GM12878 (cell line): ENCODE measurements around the gene LFNG. TPM values are rescaled to one million over a fixed set of nuclear protein-coding genes. Genes with fewer than 3 reads are reported as not detected.

Source experiments
- ATAC-seq: fragments of 200-7000 bp; cut with Tn5 transposase; 3 replicates; pipeline ENCODE4 v1.9.1; 2020; ENCODE audit warnings: mild to moderate bottlenecking, moderate library complexity
- BruUV-seq: library from RNA; stranded (reverse); fragments of 400-500 nt; replicated peaks from 2 replicates; lab custom pipeline; 2021; lab: Mats Ljungman, UMichigan
- CTCF ChIA-PET: fragments of 300-600 bp; sonication (Branson Sonifier 250); formaldehyde crosslinking; extraction: SDS; loops from one replicate; lab custom pipeline; 2021; ENCODE audit warnings: inconsistent platforms; lab: Yijun Ruan, JAX
- POLR2A ChIA-PET: fragments of 350-600 bp; formaldehyde crosslinking; extraction: SDS; loops from one replicate; lab custom pipeline; 2021; ENCODE audit warnings: inconsistent platforms; lab: Charles Lee
- RAD21 ChIA-PET: fragments of 300-600 bp; sonication (Branson Sonifier 250); formaldehyde crosslinking; loops from one replicate; lab custom pipeline; 2023; ENCODE audit warnings: antibody characterized with exemption; ENCODE audit not compliant: unreplicated experiment; lab: Charles Lee
- SMC1A ChIA-PET: fragments of 300-600 bp; sonication (Branson Sonifier 250); formaldehyde crosslinking; loops from one replicate; lab custom pipeline; 2023; ENCODE audit not compliant: unreplicated experiment, uncharacterized antibody; lab: Charles Lee
- DNase-seq: peaks from one replicate; pipeline ENCODE4 v3.0.0-alpha.2; 2011; ENCODE audit warnings: low read depth, low spot score
- FAIRE-seq: peaks from 3 replicates; lab custom pipeline; 2011; peaks lifted over from hg19 to GRCh38; lab: Jason Lieb, UNC
- H2AFZ ChIP-seq: 2 replicates; pipeline ENCODE4 v1.6.0; 2011; ENCODE audit warnings: low read depth, low read length, control low read depth; ENCODE audit not compliant: control insufficient read depth
- H3K27ac ChIP-seq: 2 replicates; pipeline ENCODE4 v1.5.1; 2011; ENCODE audit warnings: control low read depth; ENCODE audit not compliant: control insufficient read depth, insufficient read depth
- H3K27me3 ChIP-seq, 2 experiments: replicated peaks in 1 of 2; 2 replicates each; pipeline versions ENCODE4 v1.6.0 to v1.6.1; 2011; ENCODE audit warnings: low read length in 1 of 2; ENCODE audit not compliant: control insufficient read depth in 2 of 2, insufficient read depth in 2 of 2
- H3K36me3 ChIP-seq, 2 experiments: 2 replicates each; pipeline ENCODE4 v1.5.1; 2011; ENCODE audit warnings: low read length in 1 of 2; ENCODE audit not compliant: control insufficient read depth in 2 of 2, insufficient read depth in 2 of 2
- H3K4me1 ChIP-seq: 2 replicates; pipeline ENCODE4 v1.6.1; 2011; ENCODE audit warnings: mild to moderate bottlenecking, low read length, moderate library complexity, mixed read lengths; ENCODE audit not compliant: control insufficient read depth, insufficient read depth
- H3K4me2 ChIP-seq: 2 replicates; pipeline ENCODE4 v1.6.0; 2011; ENCODE audit warnings: control low read depth; ENCODE audit not compliant: control insufficient read depth, insufficient read depth
- H3K4me3 ChIP-seq: fragments of 200-600 bp; sonication (generic); 2 replicates; pipeline ENCODE4 v1.5.1; 2016
- H3K79me2 ChIP-seq: 2 replicates; pipeline ENCODE4 v1.6.0; 2011; ENCODE audit warnings: low read length; ENCODE audit not compliant: control insufficient read depth, insufficient read depth
- H3K9ac ChIP-seq: 2 replicates; pipeline ENCODE4 v1.8.0; 2011; ENCODE audit warnings: low read length, control low read depth, mixed read lengths; ENCODE audit not compliant: control insufficient read depth, insufficient read depth
- H3K9me3 ChIP-seq: replicated peaks from 3 replicates; pipeline ENCODE4 v1.5.1; 2011; ENCODE audit warnings: mild to moderate bottlenecking, low read length; ENCODE audit not compliant: control insufficient read depth, insufficient read depth
- H4K20me1 ChIP-seq: 2 replicates; pipeline ENCODE4 v1.6.0; 2011; ENCODE audit not compliant: control insufficient read depth, insufficient read depth
- ASH2L ChIP-seq: fragments of 300-600, 200-600 bp; sonication (generic); IDR thresholded peaks from 2 replicates; pipeline ENCODE4 v1.6.1; 2017; ENCODE audit warnings: low read depth, mild to moderate bottlenecking, borderline replicate concordance
- CBX5 ChIP-seq: sonication (generic); IDR thresholded peaks from 2 replicates; pipeline ENCODE4 v1.6.1; 2016; ENCODE audit warnings: low read depth, moderate library complexity, mild to moderate bottlenecking, inconsistent platforms
- CEBPB ChIP-seq, 2 experiments: fragments of 150-350 bp in 1 of 2; IDR thresholded peaks; 2 replicates each; pipeline ENCODE4 v1.6.1; 2012 to 2014; ENCODE audit warnings: low read depth in 2 of 2, low read length in 2 of 2, borderline replicate concordance in 1 of 2, inconsistent platforms in 1 of 2
- CHD2 ChIP-seq: IDR thresholded peaks from 2 replicates; pipeline ENCODE4 v1.6.1; 2011; ENCODE audit warnings: low read depth, low read length, improper control_type of control experiment, borderline replicate concordance
- EP300 ChIP-seq, 2 experiments: fragments of 150-350 bp in 1 of 2; IDR thresholded peaks; 2 replicates each; pipeline ENCODE4 v1.6.1; 2011 to 2012; ENCODE audit warnings: low read depth in 2 of 2, low read length in 2 of 2, borderline replicate concordance in 1 of 2, improper control_type of control experiment in 1 of 2, inconsistent platforms in 1 of 2; ENCODE audit not compliant: control insufficient read depth in 1 of 2
- HDGF ChIP-seq: fragments of 450-650 bp; IDR thresholded peaks from 2 replicates; pipeline ENCODE4 v1.6.1; 2016; ENCODE audit warnings: antibody characterized with exemption
- JUNB ChIP-seq: IDR thresholded peaks from 2 replicates; pipeline ENCODE4 v1.6.1; 2016; ENCODE audit warnings: antibody characterized with exemption, mild to moderate bottlenecking
- MLLT1 ChIP-seq: fragments of 450-650 bp; IDR thresholded peaks from 2 replicates; pipeline ENCODE4 v1.6.1; 2016; ENCODE audit warnings: mild to moderate bottlenecking
- NFIC ChIP-seq: IDR thresholded peaks from 2 replicates; pipeline ENCODE4 v1.6.1; 2012; ENCODE audit warnings: low read depth, mild to moderate bottlenecking, inconsistent platforms, low read length, moderate library complexity
- PML ChIP-seq: IDR thresholded peaks from 2 replicates; pipeline ENCODE4 v1.6.1; 2012; ENCODE audit warnings: low read length, inconsistent platforms
- RUNX3 ChIP-seq: IDR thresholded peaks from 2 replicates; pipeline ENCODE4 v1.6.1; 2012; ENCODE audit warnings: low read length, inconsistent platforms
- SMC3 ChIP-seq: IDR thresholded peaks from 2 replicates; pipeline ENCODE4 v1.6.1; 2011; ENCODE audit warnings: low read length, improper control_type of control experiment, borderline replicate concordance
- SPI1 ChIP-seq: IDR thresholded peaks from 2 replicates; pipeline ENCODE4 v1.6.1; 2011; ENCODE audit warnings: low read depth, mild to moderate bottlenecking, low read length, moderate library complexity, borderline replicate concordance; ENCODE audit not compliant: insufficient read depth
- SREBF1 ChIP-seq: IDR thresholded peaks from 2 replicates; pipeline ENCODE4 v1.6.1; 2012; ENCODE audit warnings: mild to moderate bottlenecking, low read length
- SREBF2 ChIP-seq: IDR thresholded peaks from 2 replicates; pipeline ENCODE4 v1.6.1; 2012; ENCODE audit warnings: mild to moderate bottlenecking, low read length
- STAT3 ChIP-seq: IDR thresholded peaks from 2 replicates; pipeline ENCODE4 v1.6.1; 2011; ENCODE audit warnings: low read depth, low read length, improper control_type of control experiment
- ZNF217 ChIP-seq: fragments of 450-650 bp; IDR thresholded peaks from 2 replicates; pipeline ENCODE4 v1.6.1; 2017; ENCODE audit warnings: antibody characterized with exemption, mild to moderate bottlenecking
- WGBS: methylation state at CpG from one replicate; pipeline ENCODE4 v1.1.6; 2016; ENCODE audit warnings: low lambda C conversion rate; ENCODE audit not compliant: insufficient replicate concordance, insufficient coverage; ENCODE audit errors: missing lambda C conversion rate; 5-methylcytosine and 5-hydroxymethylcytosine counted together
- in situ Hi-C: fragments of 300-500 bp; cut with MboI; formaldehyde crosslinking; loops from 9 replicates; pipeline ENCODE4 v1.14.3; 2018; ENCODE audit warnings: mixed read lengths
- intact Hi-C: fragments of 100-400 bp; cut with micrococcal nuclease; formaldehyde crosslinking; loops from one replicate; pipeline ENCODE4 v1.14.2; 2022; ENCODE audit not compliant: unreplicated experiment
- polyA plus RNA-seq, 11 experiments: library from polyadenylated mRNA; depleted of rRNA in 4 of 11; unstranded in 6 of 11; stranded (reverse) in 5 of 11; fragments of >200 nt; fragmentation: Nextera tagmentation in 4 of 11; fragmentation: Illumina TruSeq in 1 of 11; extraction: Ambion mirVana in 4 of 11; extraction: Trizol in 1 of 11; gene quantifications; 1 replicate in 1 of 11; 2 replicates in 10 of 11; pipeline versions ENCODE4 v1.2.1 to v1.2.3, GENCODE V29; 2011 to 2016; ENCODE audit warnings: inconsistent platforms in 2 of 11, missing spikeins in 2 of 11, low read depth in 1 of 11
- total RNA-seq, 4 experiments: library from RNA; depleted of rRNA in 3 of 4; stranded (reverse); fragments of >200 nt in 3 of 4; fragmentation: Illumina TruSeq in 1 of 4; extraction: Trizol in 1 of 4; gene quantifications; 2 replicates each; pipeline versions ENCODE4 v1.2.1 to v1.2.3, GENCODE V29; 2013 to 2021
- TF ChIP-seq, protein P1 (sequence below): IDR thresholded peaks from 2 replicates; pipeline ENCODE4 v1.6.1; 2012; ENCODE audit warnings: low read length, inconsistent platforms

Gene LFNG
- total and polyA plus RNA-seq, 10 of the 15 experiments (the other 5 are each of a cell fraction or from before 2014, with no cell fraction given), result 0.09 to 0.68 (median 0.33) TPM; not detected in 2

DNA sequence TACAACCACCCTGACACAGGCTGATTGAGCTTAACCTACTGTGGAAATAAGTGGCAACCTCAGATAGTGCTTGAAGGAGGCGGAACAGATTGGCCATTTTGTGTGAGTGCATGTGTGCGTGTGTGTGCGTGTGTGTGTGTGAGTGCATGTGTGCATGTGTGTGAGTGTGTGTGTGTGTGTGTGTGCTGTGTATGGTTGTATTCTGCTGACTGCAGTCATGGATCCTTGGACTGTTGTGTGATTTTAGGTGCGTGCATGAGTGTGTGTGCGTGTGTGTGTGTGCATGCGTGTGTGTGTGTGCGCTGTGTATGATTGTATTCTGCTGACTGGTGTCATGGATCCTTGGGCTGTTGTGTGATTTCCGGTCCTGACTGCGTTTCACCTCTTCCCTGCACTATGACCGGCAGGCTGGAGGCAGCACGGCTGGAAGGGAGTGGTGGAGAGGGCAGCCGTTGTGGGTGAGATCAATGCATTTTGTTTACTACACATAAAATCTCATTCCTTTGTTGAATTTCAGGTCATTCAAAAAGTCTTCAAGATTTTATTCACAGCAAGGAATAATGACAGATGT is 45.5 kb downstream of the LFNG start (continued):
- TF ChIP-seq CHD2 (no peak), EP300 (IDR thresholded peaks at IDR 0.05; ENCODE audit: borderline replicate concordance in 1 of 2, control insufficient read depth in 1 of 2, low read depth in 2 of 2, low read length in 2 of 2) (no peak), CBX5 (no peak), MLLT1 (0 out of 2 replicates have a peak, but pooled peaks have one; percentile 41), ASH2L (no peak), PML (no peak), STAT3 (no peak), SMC3 (no peak)
- TF ChIP-seq, all 136 proteins: peak for 4

GRCh38 chr7:2566348-2566889 is 46.8 kb downstream of the LFNG start:
- ChIA-PET CTCF (interaction anchor here (0.7 to 3.7 kb wide), 17 partner anchors 13 to 386 kb away, joined by 3 to 28 read pairs (median 3); no protein-coding TSS in a partner anchor), SMC1A (interaction anchor here (0.9 to 3.7 kb wide), 10 partner anchors 36 to 255 kb away, joined by 3 to 29 read pairs (median 6); no protein-coding TSS in a partner anchor), POLR2A (interaction anchor here (0.6 to 1.8 kb wide), 9 partner anchors 15 to 786 kb away, joined by 3 to 6 read pairs (median 3); partner anchors contain the start of gene TTYH3), RAD21 (interaction anchor here (0.6 to 3.1 kb wide), 10 partner anchors 15 to 144 kb away, joined by 3 to 28 read pairs (median 4); no protein-coding TSS in a partner anchor)
- H3K27me3 ChIP-seq, result no peaks in the 10 kb centered on the region
- no peaks in the 10 kb centered on the region for H3K36me3 ChIP-seq
- H2AFZ ChIP-seq, result no peak overlapping the region; the same call in 1 of the 2 replicates
- in situ Hi-C loops, result no loop called here
- no peaks in the 10 kb centered on the region for H3K9me3 ChIP-seq
- H3K4me1 ChIP-seq, result peaks cover 23% of the 10 kb centered on the region
- peak overlapping the region; percentile 1; the same call in 1 of the 2 replicates for H3K4me3 ChIP-seq
- no TSS peak for BruUV-seq
- FAIRE-seq, result no peak
- H4K20me1 ChIP-seq, result no peaks in the 10 kb centered on the region
- intact Hi-C loops, result loop anchor here (2.0 to 5.0 kb wide), 4 partner anchors 64 to 142 kb away; partner anchors contain the start of gene TTYH3
- no peak for DNase-seq
- ATAC-seq, result peak; percentile 53
- H3K79me2 ChIP-seq, result no peaks in the 10 kb centered on the region
- H3K9ac ChIP-seq, result no peak overlapping the region
- peak overlapping the region; percentile 64 for H3K4me2 ChIP-seq
- WGBS, result 3% methylated on average over 7 of the region's 8 CpGs
- peak overlapping the region; percentile 60 for H3K27ac ChIP-seq
- TF ChIP-seq RUNX3, result 0 out of 2 replicates have a peak, but pooled peaks have one; percentile 3
- no peak for TF ChIP-seq SREBF2
- TF ChIP-seq EP300 (IDR thresholded peaks at IDR 0.05; ENCODE audit: borderline replicate concordance in 1 of 2, control insufficient read depth in 1 of 2, low read depth in 2 of 2, low read length in 2 of 2), result no peak
- no peak for TF ChIP-seq HDGF
- no peak for TF ChIP-seq ASH2L
- peak; percentile 54 for TF ChIP-seq NFIC
- 0 out of 2 replicates have a peak, but pooled peaks have one; percentile 62 for TF ChIP-seq PML
- TF ChIP-seq, protein P1, sequence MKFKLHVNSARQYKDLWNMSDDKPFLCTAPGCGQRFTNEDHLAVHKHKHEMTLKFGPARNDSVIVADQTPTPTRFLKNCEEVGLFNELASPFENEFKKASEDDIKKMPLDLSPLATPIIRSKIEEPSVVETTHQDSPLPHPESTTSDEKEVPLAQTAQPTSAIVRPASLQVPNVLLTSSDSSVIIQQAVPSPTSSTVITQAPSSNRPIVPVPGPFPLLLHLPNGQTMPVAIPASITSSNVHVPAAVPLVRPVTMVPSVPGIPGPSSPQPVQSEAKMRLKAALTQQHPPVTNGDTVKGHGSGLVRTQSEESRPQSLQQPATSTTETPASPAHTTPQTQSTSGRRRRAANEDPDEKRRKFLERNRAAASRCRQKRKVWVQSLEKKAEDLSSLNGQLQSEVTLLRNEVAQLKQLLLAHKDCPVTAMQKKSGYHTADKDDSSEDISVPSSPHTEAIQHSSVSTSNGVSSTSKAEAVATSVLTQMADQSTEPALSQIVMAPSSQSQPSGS, result 0 out of 2 replicates have a peak, but pooled peaks have one; percentile 17
- TF ChIP-seq SREBF1, result no peak
- TF ChIP-seq ZNF217, result no peak
- TF ChIP-seq CEBPB (IDR thresholded peaks at IDR 0.05; ENCODE audit: borderline replicate concordance in 1 of 2, low read depth in 2 of 2, low read length in 2 of 2), result no peak
- TF ChIP-seq JUNB, result 0 out of 2 replicates have a peak, but pooled peaks have one; percentile 14
- no peak for TF ChIP-seq SPI1
